ENCODE data around the gene IFIT2.

- TF ChIP-seq CTCF (IDR thresholded peaks at IDR 0.05; ENCODE audit: low read length) (no peak), EZH2 (optimal IDR thresholded peaks at IDR 0.05; ENCODE audit: low read depth, low read length) (no peak), EZH2phosphoT487 (IDR thresholded peaks at IDR 0.05; ENCODE audit: low read length) (no peak)
Measured at GRCh38 chr10:89283936-89284475, 17.8 kb upstream of the IFIT2 start.
